Measurements from ENCODE around the gene FGFR4.

FGFR4 gene

GRCh38 chr5:177070536-177071191 lies 16.1 kb upstream of the FGFR4 start:
- TF ChIP-seq, protein P1, sequence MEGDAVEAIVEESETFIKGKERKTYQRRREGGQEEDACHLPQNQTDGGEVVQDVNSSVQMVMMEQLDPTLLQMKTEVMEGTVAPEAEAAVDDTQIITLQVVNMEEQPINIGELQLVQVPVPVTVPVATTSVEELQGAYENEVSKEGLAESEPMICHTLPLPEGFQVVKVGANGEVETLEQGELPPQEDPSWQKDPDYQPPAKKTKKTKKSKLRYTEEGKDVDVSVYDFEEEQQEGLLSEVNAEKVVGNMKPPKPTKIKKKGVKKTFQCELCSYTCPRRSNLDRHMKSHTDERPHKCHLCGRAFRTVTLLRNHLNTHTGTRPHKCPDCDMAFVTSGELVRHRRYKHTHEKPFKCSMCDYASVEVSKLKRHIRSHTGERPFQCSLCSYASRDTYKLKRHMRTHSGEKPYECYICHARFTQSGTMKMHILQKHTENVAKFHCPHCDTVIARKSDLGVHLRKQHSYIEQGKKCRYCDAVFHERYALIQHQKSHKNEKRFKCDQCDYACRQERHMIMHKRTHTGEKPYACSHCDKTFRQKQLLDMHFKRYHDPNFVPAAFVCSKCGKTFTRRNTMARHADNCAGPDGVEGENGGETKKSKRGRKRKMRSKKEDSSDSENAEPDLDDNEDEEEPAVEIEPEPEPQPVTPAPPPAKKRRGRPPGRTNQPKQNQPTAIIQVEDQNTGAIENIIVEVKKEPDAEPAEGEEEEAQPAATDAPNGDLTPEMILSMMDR (IDR thresholded peaks at IDR 0.05; ENCODE audit: low read depth, low read length), result no peak

DNA sequence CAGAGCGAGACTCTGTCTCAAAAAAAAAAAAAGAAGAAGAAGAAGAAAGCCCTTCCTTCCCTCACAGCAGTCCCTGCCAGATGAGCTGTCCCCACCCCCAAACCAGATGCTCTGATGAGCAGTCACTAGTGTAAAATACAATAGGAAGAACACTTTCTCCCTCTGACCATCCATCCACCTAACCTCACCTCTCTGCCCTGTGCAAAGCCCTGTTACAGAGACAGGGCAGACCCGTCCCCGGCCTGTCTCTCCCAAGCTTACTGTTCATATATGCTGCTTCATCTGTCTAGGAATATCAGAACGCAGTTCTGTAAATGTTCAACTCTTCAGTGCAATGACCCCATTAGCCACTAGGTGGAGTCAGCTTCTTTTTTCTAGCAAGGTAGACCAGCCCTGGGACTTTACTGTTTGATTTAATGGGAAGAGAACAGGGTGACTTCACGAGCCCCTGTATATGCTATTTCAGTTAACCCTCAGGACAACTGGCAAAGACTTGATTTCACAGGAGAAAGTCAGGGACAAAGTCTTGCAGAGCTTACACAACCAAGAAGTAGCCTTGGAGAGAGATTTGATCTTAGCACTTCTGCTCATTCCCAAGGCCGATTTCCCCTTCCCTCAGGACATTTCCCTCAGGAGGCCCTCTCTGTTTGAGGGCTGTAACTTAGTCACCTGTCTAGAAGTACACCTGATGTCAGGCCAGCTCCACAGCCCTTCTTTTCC lies 14.9 kb upstream of the FGFR4 start:
- H3K4me3 ChIP-seq (ENCODE audit: low read depth, low read length), result no peak overlapping the region
- TF ChIP-seq, protein P1 (IDR thresholded peaks at IDR 0.05; ENCODE audit: low read depth, low read length), result peak; percentile 74

More at GRCh38 chr5:177070536-177071191, 16.1 kb upstream of the FGFR4 start:
- no peak overlapping the region for H3K4me3 ChIP-seq (ENCODE audit: low read depth, low read length)

DNA sequence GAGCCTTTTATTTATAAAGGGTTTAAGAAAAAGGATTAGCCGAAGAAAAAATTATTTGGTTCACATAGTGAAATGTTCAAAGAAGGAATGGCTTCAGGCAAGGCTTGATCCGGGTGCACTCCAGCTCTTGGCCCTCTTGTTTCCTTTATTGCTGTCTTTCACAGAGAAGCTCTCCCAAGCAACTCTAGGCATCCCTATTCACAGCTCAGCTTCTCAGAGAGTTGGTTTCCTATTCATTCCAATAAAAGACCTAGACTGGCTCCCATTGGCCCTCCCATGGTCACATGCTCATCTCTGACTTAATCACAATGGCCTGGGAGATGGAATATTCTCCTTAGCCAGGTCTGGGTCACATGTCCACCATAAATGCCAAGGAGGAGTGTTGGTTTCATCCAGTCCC lies 9.4 kb upstream of the FGFR4 start:
- H3K4me3 ChIP-seq (ENCODE audit: low read depth, low read length), result no peak overlapping the region
- TF ChIP-seq, protein P1 (IDR thresholded peaks at IDR 0.05; ENCODE audit: low read depth, low read length), result no peak

DNA sequence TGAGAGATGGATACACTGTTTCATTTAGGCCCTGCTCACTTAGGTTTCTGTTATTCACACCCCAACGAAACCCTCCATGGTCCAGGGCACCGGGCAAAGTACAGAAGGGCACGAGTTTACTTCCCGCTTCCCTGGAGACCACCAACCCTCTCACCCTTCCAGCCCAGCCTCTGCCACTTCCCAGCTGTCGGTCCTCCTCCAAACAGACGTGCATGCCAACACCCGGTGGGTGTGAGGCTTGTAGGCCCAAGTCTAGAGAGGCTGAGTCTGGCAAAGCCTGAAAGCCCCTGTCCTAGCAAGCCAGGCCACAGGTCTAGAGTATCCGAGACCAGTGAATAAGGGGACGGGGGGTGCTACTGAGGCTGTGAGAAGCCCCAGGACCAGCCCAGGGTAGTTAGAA lies 7.1 kb upstream of the FGFR4 start:
- no peak overlapping the region for H3K4me3 ChIP-seq (ENCODE audit: low read depth, low read length)

DNA sequence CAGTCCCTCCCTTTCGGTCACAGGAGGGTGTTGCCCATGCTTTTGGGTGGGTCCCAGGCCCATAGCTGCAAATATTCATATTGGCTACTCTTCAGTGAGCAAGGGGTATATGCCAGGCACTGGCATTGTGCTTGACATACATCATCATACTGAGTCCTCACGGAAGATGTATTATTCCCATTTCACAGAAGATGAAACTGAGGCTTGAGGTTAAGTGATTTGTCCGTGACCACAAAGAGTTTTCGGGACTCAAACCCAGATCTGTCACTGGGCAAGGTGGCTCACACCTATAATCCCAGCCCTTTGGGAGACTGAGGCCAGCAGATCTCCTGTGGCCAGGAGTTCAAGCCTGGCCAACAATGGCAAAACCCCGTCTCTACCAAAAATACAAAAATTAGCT lies 6.5 kb upstream of the FGFR4 start:
- TF ChIP-seq, protein P1 (IDR thresholded peaks at IDR 0.05; ENCODE audit: low read depth, low read length), result no peak

More for the DNA sequence above, 7.1 kb upstream of the FGFR4 start:
- TF ChIP-seq, protein P1 (IDR thresholded peaks at IDR 0.05; ENCODE audit: low read depth, low read length), result no peak

GRCh38 chr5:177081859-177082258 lies 4.9 kb upstream of the FGFR4 start:
- no peak overlapping the region for H3K4me3 ChIP-seq (ENCODE audit: low read depth, low read length)
- TF ChIP-seq, protein P1 (IDR thresholded peaks at IDR 0.05; ENCODE audit: low read depth, low read length), result no peak

More for the DNA sequence above, 6.5 kb upstream of the FGFR4 start:
- H3K4me3 ChIP-seq (ENCODE audit: low read depth, low read length), result no peak overlapping the region

DNA sequence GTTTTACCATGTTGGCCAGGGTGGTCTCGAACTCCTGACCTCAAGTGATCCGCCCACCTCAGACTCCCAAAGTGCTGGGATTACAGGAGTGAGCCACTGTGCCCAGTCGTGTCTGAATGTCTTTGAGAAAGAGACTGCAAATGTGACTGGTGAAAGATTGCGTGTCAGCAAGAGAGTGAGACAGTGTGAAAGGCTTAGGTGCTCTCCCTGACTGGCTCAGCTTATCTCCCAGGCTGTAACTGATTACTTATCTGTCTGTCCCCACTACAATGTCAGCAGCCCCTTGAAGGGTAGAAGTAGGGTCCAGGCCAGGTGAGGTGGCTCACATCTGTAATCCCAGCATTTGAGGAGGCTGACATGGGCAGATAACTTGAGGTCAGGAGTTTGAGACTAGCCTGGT lies 3.4 kb upstream of the FGFR4 start:
- no peak overlapping the region for H3K4me3 ChIP-seq (ENCODE audit: low read depth, low read length)

More for the DNA sequence above, 3.4 kb upstream of the FGFR4 start:
- TF ChIP-seq, protein P1 (IDR thresholded peaks at IDR 0.05; ENCODE audit: low read depth, low read length), result no peak

Measured in WI38 (cell line).